ENCODE measurements around the gene RPL3. TPM values are rescaled to one million over a fixed set of nuclear protein-coding genes. Genes with fewer than 3 reads are reported as not detected.
"Not testable (repeated sequence)": the region's sequence is repeated elsewhere in the genome, so short reads cannot be mapped to it uniquely, and the experiment has no call there.

The RPL3 gene
- 867 and 969 TPM in 2 replicates for total RNA-seq (2014; rRNA removed; shearing (Covaris generic))

- DNase-seq (ENCODE audit: low spot score): peak; percentile 84
Observed at GRCh38 chr22:39319284-39320022, at the start of gene RPL3. RPL3 (minus strand) TSS chr22:39319623; CDS start chr22:39319597, 26 bp downstream.

DNA sequence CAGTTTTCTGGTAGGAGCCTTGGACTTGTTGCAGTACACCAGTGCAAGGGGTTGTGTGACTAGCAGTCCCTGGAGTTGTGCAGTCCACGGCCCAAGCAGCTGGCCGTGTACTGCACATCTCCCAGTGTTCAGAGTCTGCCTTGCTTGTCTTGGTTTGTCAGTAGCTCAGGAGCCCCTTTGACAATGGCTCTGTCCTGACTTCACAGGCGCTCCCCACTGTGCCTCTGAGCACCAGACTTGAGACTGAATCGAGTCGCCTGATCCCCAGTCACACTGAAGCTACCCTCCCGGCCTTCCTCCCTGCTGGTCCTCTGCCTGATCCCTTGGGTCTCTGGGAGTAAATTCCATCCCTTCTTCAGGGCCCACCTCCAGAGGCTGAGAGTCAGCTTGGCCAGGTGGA lies 49.8 kb upstream of the RPL3 start:
- DNase-seq (ENCODE audit: low spot score): no peak

DNA sequence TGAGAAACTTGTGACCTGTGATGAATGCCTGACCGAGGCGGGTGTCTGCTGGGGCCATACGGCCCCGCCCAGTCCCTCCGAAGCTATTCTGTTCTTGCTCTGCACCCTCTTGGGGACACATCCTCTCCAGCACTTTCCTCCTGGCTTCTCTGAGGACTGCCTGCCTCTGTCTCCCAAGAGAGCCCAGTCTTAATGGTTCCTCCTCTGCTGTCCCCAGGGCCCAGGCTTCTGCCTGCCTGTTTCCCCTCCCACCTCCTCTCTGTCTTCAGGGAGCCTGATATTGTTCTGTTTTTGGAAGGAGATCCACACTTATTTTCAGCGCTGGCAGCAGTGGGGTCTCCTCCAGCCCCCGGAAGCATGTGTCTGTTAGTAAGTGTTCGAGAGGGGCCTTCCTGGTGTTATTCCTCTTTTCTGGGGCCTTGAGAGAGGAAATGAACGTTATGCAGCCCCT lies 49.1 kb upstream of the RPL3 start:
- no peak for DNase-seq (ENCODE audit: low spot score)

GRCh38 chr22:39367035-39367434 lies 47.6 kb upstream of the RPL3 start:
- DNase-seq (ENCODE audit: low spot score): no peak

DNA sequence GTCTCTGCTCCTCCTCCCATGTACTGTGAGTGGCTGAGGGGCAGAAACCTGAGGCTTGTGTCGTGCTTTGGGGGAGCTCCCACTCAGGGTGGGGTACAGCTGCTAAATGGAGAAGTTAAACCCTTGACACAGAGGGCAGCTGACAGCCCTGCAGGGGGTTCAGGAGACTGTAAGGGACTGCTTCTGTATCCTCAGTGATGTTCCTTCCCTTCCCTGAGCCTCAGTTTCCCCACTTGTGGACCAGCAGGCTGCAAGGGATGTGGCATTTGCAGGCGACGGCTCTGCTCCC lies 46.0 kb upstream of the RPL3 start:
- DNase-seq (ENCODE audit: low spot score): no peak

DNA sequence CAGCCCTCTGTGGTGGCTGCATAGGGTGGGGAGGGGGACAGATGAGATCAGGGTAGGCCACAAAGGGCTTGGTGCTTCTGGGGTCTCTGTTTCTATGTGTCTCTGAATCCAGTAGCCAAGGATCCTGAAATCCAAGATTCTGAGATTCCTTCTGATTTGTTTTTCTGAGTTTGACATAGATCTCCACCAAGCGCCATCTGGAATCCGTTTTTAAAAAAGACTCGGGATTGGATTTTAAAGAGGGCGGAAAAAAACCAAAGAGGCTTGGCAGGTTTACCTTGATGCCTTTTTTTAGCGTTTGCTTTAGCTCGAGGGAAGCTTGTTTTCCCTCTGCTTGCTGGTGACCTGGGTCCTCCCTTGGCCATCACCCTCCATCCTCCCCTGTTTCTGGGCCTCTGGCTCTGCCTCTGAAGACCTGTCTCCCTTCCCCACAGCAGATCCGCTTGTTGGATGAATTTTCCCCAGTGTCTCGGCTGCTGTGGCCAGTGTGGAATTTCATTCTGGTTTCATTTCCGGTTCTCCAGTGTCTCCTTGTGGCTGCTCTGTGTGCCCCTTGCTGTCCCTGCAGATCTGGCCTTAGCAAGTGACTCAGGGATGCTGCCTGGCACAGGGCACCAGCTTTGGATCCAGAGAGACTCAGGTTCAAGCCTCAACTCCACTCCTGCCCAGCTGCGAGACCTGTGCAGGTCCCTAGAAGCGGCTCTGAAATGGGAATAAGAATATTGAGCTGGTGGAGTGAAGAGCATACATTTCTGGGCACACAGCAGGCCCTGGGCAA lies 45.5 kb upstream of the RPL3 start:
- DNase-seq (ENCODE audit: low spot score): peak; percentile 39

GRCh38 chr22:39363751-39364515 lies 44.5 kb upstream of the RPL3 start:
- no peak for DNase-seq (ENCODE audit: low spot score)

GRCh38 chr22:39362932-39363331 lies 43.5 kb upstream of the RPL3 start:
- no peak for DNase-seq (ENCODE audit: low spot score)

DNA sequence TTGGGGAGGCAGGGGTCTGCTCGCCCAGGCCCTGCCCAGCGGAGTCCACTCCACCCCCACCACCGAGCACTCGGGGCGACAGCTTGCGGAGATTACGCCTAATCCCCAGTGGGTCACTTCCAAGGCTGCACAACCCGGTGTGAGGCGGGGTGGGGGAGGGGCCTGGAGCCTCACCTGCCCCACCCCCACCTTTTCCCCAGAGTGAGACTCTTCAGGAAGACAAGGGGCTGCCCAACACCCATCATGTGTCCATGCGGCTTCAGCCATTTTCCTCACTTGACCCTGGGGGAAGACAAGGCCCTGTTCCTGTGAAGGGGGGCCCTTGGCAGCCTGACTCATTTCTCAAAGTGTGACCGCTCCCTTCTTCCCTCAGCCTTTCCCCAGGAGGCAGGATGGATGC lies 42.8 kb upstream of the RPL3 start:
- DNase-seq (ENCODE audit: low spot score): peak; percentile 14

GRCh38 chr22:39361496-39361895 lies 42.1 kb upstream of the RPL3 start:
- no peak for DNase-seq (ENCODE audit: low spot score)

DNA sequence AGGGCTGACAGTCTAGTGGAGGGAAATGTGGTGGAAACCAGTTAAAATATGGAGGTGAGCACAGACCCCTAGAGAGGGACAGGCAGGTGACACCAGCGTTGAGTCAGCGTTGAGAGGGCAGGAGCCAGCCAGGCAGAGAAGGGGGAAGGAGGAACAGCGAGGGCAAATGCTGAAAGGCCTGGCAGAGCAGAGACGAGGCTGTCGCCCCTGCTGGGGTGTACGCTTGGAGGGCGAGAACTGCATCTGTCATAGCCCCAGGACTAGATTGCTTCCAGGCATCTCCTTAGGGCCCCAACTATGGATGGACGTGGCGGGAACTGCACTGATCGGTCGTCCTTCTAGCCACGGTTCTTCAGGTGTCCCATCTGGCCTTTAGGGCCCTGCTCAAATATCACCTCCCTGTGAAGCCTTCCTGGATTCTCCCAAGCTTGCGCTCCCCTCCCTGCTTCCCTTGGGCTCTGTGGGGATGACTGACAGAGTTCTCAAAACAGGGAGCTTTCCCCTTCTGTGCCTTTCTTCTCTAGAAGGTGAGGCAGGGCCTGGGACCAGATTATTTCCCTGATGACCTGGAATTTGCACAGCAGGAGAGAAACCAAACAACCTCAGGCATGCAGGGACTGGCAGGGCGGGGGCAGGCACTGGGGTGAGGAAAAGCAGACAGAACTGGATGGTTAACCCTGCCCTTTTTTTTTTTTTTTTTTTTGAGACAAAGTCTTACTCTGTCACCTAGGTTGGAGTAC lies 41.4 kb upstream of the RPL3 start:
- DNase-seq (ENCODE audit: low spot score): peak; percentile 57

DNA sequence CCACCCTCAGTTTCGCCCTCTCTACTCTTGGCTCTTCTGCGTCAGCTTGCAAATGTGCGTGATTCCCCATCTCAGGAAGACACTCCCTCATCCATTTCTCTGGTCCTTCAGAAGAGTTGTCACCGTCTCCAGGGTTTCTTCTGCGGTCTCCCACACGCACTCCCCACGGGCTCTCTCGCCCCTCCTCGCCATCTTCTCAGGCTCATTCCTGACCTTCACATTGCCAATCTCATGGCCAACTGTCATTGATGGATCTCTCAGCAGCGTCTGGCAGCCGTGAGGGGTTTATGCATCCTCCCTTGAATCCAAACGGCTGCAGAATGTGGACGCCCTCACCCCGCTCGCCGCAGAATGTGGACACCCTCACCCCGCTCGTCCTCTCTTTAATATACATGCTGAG lies 40.8 kb upstream of the RPL3 start:
- DNase-seq (ENCODE audit: low spot score): no peak

DNA sequence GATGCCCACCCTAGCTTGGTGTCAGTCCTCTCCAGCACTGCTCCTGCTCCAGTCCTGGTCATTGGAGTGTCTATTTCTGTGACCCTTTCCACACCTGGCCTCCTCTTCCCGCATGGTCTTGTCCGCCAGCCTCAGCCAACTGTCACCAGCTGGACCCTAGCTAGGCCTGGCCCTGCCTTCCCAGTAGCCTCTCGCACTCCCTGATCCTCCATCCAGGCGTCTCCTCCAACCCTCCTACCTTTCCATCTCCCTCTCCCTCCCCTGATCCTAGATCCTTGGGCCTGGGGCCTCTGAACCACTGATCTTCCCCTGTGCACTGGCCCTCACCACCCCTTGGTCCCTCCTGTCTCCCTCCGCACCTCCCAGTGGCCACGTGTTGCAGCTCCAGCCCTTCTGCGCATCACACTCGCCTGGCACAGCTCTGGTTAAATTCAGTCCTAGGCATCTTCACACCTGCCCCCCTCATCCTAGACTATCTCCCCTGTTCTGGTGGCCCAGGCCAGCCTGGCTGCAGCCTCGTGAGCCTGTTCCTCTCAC lies 40.3 kb upstream of the RPL3 start:
- DNase-seq (ENCODE audit: low spot score): no peak

GRCh38 chr22:39358197-39358596 lies 38.8 kb upstream of the RPL3 start:
- not testable (repeated sequence) for DNase-seq (ENCODE audit: low spot score)

- not testable (repeated sequence) for DNase-seq (ENCODE audit: low spot score)
Observed at GRCh38 chr22:39357110-39358108, 38.0 kb upstream of the RPL3 start.

- DNase-seq (ENCODE audit: low spot score): no peak
Observed at GRCh38 chr22:39356464-39356863, 37.0 kb upstream of the RPL3 start.

DNA sequence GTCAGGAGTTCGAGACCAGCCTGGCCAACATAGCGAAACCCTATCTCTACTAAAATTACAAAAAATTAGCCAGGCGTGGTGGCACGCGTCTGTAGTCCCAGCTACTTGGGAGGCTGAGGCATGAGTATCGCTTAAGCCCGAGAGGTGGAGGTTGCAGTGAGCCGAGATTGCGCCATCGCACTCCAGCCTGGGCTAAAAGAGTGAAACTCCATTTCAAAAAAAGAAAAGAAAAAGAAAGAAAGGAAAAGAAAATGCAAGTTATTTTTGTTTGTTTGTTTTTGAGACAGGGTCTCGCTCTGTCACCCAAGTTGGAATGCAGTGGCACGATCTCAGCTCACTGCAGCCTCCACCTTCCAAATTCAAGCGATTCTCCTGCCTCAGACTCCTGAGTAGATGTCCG lies 36.4 kb upstream of the RPL3 start:
- not testable (repeated sequence) for DNase-seq (ENCODE audit: low spot score)

GRCh38 chr22:39355080-39355479 lies 35.7 kb upstream of the RPL3 start:
- DNase-seq (ENCODE audit: low spot score): no peak

- no peak for DNase-seq (ENCODE audit: low spot score)
Observed at GRCh38 chr22:39353346-39353745, 33.9 kb upstream of the RPL3 start.

DNA sequence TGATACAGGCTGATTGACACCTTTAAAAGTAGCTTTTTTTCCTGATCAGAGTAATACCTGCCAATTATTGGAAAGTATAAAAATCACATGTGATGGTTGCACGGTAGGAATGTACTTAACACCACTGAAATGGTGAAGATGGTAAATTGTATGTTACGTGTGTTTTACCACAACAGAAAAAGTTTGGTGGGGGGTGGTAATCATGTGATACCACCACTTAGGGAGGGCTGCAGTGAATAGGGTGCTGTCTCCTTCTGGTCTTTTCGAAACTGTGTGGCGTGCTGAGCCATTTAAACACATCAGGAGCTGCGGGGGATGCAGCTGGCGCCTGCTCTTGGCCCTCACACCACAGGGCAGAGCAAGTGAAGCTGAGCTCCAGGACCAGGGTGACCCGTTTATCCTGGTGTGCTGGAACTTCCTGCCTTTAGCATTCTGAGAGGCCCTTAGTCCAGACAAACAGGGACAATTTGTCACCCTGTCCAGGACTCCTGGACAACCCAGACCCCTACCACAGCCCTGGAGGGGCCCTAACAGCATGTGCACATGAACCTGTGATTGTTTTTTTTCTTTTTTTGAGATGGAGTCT lies 33.0 kb upstream of the RPL3 start:
- DNase-seq (ENCODE audit: low spot score): no peak

Data from A172 (cell line).